ENCODE data around the gene PDE4A. TPM values are rescaled to one million over a fixed set of nuclear protein-coding genes. Genes with fewer than 3 reads are reported as not detected.
"Not testable (repeated sequence)": the region's sequence is repeated elsewhere in the genome, so short reads cannot be mapped to it uniquely, and the experiment has no call there.

PDE4A gene
- total RNA-seq, 2 donors from 2014 or later: 24.9 to 25.5 TPM

GRCh38 chr19:10379880-10380312 is 40.4 kb upstream of the PDE4A start:
- no peaks in the 10 kb centered on the region for H3K9me3 ChIP-seq
- peaks cover 8% of the 10 kb centered on the region for H3K36me3 ChIP-seq
- H3K4me1 ChIP-seq (ENCODE audit: control insufficient read depth in 1 of 2, low read depth in 2 of 2): peaks cover 0 to 11% of the 10 kb centered on the region in 2 donors
- peak overlapping the region; percentile 51 to 69 for H3K27ac ChIP-seq
- no peaks in the 10 kb centered on the region for H3K27me3 ChIP-seq (replicated peaks; ENCODE audit: insufficient read depth)
- peak overlapping the region; percentile 83 for H3K4me3 ChIP-seq
- no peak for TF ChIP-seq CTCF (IDR thresholded peaks at IDR 0.05)
- ATAC-seq (ENCODE audit: insufficient number of reproducible peaks, low FRiP score, low read depth) (peak; percentile 0), DNase-seq (ENCODE audit: low spot score) (no peak)

- Histone ChIP-seq H3K4me1 (ENCODE audit: control insufficient read depth in 1 of 2, low read depth in 2 of 2) (peaks cover 0 to 11% of the 10 kb centered on the region in 2 donors), H3K36me3 (peaks cover 8% of the 10 kb centered on the region), H3K27ac (peak within 1 kb of the TSS; percentile 52 to 69), H3K27me3 (replicated peaks; ENCODE audit: insufficient read depth) (no peaks in the 10 kb centered on the region), H3K9me3 (no peaks in the 10 kb centered on the region), H3K4me3 (peak within 1 kb of the TSS; percentile 83)
- ATAC-seq (ENCODE audit: insufficient number of reproducible peaks, low FRiP score, low read depth) (peak; percentile 99), DNase-seq (ENCODE audit: low spot score) (peak; percentile 96)
- TF ChIP-seq CTCF (IDR thresholded peaks at IDR 0.05): no peak
Measured at GRCh38 chr19:10380313-10381102, 39.8 kb upstream of the PDE4A start, which contains the start of gene TYK2. Gene TYK2 (minus strand): TSS chr19:10380572. CDS start chr19:10378406, 2,166 bp downstream.

GRCh38 chr19:10383223-10383499 is 37.2 kb upstream of the PDE4A start:
- H3K9me3 ChIP-seq; DNase-seq (ENCODE audit: low spot score); H3K27ac ChIP-seq; H3K4me3 ChIP-seq; H3K36me3 ChIP-seq; ATAC-seq (ENCODE audit: insufficient number of reproducible peaks, low FRiP score, low read depth); H3K27me3 ChIP-seq (replicated peaks; ENCODE audit: insufficient read depth): not testable (repeated sequence)
- peaks cover 0 to 11% of the 10 kb centered on the region in 2 donors for H3K4me1 ChIP-seq (ENCODE audit: control insufficient read depth in 1 of 2, low read depth in 2 of 2)

GRCh38 chr19:10384580-10384979 is 35.8 kb upstream of the PDE4A start:
- no peaks in the 10 kb centered on the region for H3K27me3 ChIP-seq (replicated peaks; ENCODE audit: insufficient read depth)
- H3K9me3 ChIP-seq: no peaks in the 10 kb centered on the region
- peaks cover 0 to 9% of the 10 kb centered on the region in 2 donors for H3K4me1 ChIP-seq (ENCODE audit: control insufficient read depth in 1 of 2, low read depth in 2 of 2)
- H3K27ac ChIP-seq: no peak overlapping the region
- H3K36me3 ChIP-seq: no peaks in the 10 kb centered on the region
- TF ChIP-seq CTCF (IDR thresholded peaks at IDR 0.05): no peak
- ATAC-seq (ENCODE audit: insufficient number of reproducible peaks, low FRiP score, low read depth) (no peak), DNase-seq (ENCODE audit: low spot score) (no peak)
- no peak overlapping the region for H3K4me3 ChIP-seq

GRCh38 chr19:10388957-10389356 is 31.4 kb upstream of the PDE4A start:
- peak; percentile 76 for DNase-seq (ENCODE audit: low spot score)
- Histone ChIP-seq H3K27ac (no peak overlapping the region), H3K9me3 (no peaks in the 10 kb centered on the region), H3K4me3 (no peak overlapping the region), H3K27me3 (replicated peaks; ENCODE audit: insufficient read depth) (no peaks in the 10 kb centered on the region), H3K4me1 (ENCODE audit: control insufficient read depth in 1 of 2, low read depth in 2 of 2) (no peaks in the 10 kb centered on the region), H3K36me3 (peaks cover 26% of the 10 kb centered on the region)
- peak; percentile 90 for TF ChIP-seq CTCF (IDR thresholded peaks at IDR 0.05)
- ATAC-seq (ENCODE audit: insufficient number of reproducible peaks, low FRiP score, low read depth): peak; percentile 66

Data from thoracic aorta (tissue), 2 donors.